CD8-positive, alpha-beta memory T cell (primary cell): Measurements from ENCODE around the gene AFF2. TPM values are rescaled to one million over a fixed set of nuclear protein-coding genes. Genes with fewer than 3 reads are reported as not detected.

Experiments
- CTCF ChIA-PET: fragments of 350-600 bp; sonication (Branson Sonifier 250); formaldehyde crosslinking; loops from one replicate; lab custom pipeline; 2021; ENCODE audit warnings: antibody characterized with exemption; lab: Charles Lee
- POLR2A ChIA-PET: fragments of 350-600 bp; sonication (Branson Sonifier 250); formaldehyde crosslinking; loops from one replicate; lab custom pipeline; 2021; ENCODE audit warnings: antibody characterized with exemption; lab: Charles Lee
- DNase-seq, 5 donors: peaks; one replicate each; pipeline versions ENCODE4 v3.0.0 to v3.0.0-alpha.2; 2020 to 2022; ENCODE audit warnings: mixed read lengths in 1 of 5
- H3K27ac ChIP-seq: one replicate; pipeline ENCODE4 v1.7.0; 2013; ENCODE audit warnings: low read depth, mild to moderate bottlenecking, low read length, moderate library complexity
- H3K27me3 ChIP-seq: 2 replicates; pipeline ENCODE4 v1.7.0; 2013; ENCODE audit warnings: low read length, mild to moderate bottlenecking; ENCODE audit not compliant: insufficient read depth, poor library complexity, severe bottlenecking
- H3K36me3 ChIP-seq: 2 replicates; pipeline ENCODE4 v1.7.0; 2013; ENCODE audit warnings: mild to moderate bottlenecking, low read length, moderate library complexity; ENCODE audit not compliant: insufficient read depth
- H3K4me1 ChIP-seq: 2 replicates; pipeline ENCODE4 v1.7.0; 2013; ENCODE audit warnings: mild to moderate bottlenecking, low read length, moderate library complexity; ENCODE audit not compliant: insufficient read depth
- H3K4me3 ChIP-seq: 2 replicates; pipeline ENCODE4 v1.7.0; 2013; ENCODE audit warnings: mild to moderate bottlenecking, low read length
- H3K9me3 ChIP-seq: 2 replicates; pipeline ENCODE4 v1.7.0; 2013; ENCODE audit warnings: mild to moderate bottlenecking, low read length
- H3K27ac Mint-ChIP-seq, 8 donors: one replicate each; pipeline ENCODE4 v1.8.0; 2020 to 2021; ENCODE audit warnings: mixed read lengths in 8 of 8, mild to moderate bottlenecking in 6 of 8, inconsistent platforms in 3 of 8, moderate library complexity in 3 of 8
- H3K27me3 Mint-ChIP-seq, 2 donors: one replicate each; pipeline ENCODE4 v1.8.0; 2020 to 2021; ENCODE audit warnings: mixed read lengths in 2 of 2, mild to moderate bottlenecking in 1 of 2, moderate library complexity in 1 of 2
- H3K36me3 Mint-ChIP-seq, 3 donors: one replicate each; pipeline ENCODE4 v1.8.0; 2020 to 2021; ENCODE audit warnings: mixed read lengths in 3 of 3, inconsistent platforms in 1 of 3, mild to moderate bottlenecking in 1 of 3
- H3K4me1 Mint-ChIP-seq, 3 donors: one replicate each; pipeline ENCODE4 v1.8.0; 2020 to 2021; ENCODE audit warnings: mixed read lengths in 3 of 3, inconsistent platforms in 1 of 3, mild to moderate bottlenecking in 1 of 3
- H3K4me3 Mint-ChIP-seq, 7 donors: one replicate each; pipeline ENCODE4 v1.8.0; 2020 to 2021; ENCODE audit warnings: mixed read lengths in 7 of 7, mild to moderate bottlenecking in 6 of 7, moderate library complexity in 4 of 7, inconsistent platforms in 2 of 7
- H3K9me3 Mint-ChIP-seq, 5 donors: one replicate each; pipeline ENCODE4 v1.8.0; 2020 to 2022; ENCODE audit warnings: mixed read lengths in 5 of 5, mild to moderate bottlenecking in 3 of 5, moderate library complexity in 2 of 5, inconsistent platforms in 1 of 5
- polyA plus RNA-seq: library from polyadenylated mRNA; unstranded; fragments of 300-500 nt; fragmentation: Illumina TruSeq; gene quantifications from one replicate; pipeline ENCODE4 v1.2.3, GENCODE V29; 2021
- total RNA-seq, 2 experiments: library from RNA; stranded (reverse); gene quantifications; one replicate each; pipeline ENCODE4 v1.2.3, GENCODE V29; 2021

The AFF2 gene
- total and polyA plus RNA-seq, 3 experiments from 2014 or later = 0.27 to 0.33 TPM; not detected in 1

DNA sequence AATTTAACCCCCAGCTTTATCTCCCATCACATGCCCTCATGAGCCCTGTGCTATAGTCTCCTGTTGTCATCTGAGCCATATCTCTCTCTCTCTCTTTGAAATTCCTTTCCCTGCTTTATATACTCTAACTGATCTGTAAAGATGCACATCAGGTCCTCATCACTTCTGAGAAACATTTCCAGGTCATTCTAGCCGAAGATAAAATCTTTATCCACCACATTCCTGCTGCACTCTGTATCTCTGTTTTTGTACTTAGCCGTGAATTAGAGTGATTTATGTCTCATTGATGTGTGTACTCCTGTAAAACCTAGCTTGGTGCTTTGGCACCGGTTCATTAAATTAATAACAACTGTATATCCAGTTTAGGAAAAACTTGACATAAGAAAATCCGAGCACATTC, 113.2 kb downstream of the AFF2 start:
- no peak for DNase-seq
- Mint-ChIP-seq H3K4me1 (no peaks in the 10 kb centered on the region), H3K27ac (no peak overlapping the region), H3K9me3 (no peaks in the 10 kb centered on the region), H3K36me3 (no peaks in the 10 kb centered on the region), H3K4me3 (no peak overlapping the region), H3K27me3 (peaks cover 0 to 4% of the 10 kb centered on the region in 2 donors)
- Histone ChIP-seq H3K4me3 (no peak overlapping the region), H3K9me3 (no peaks in the 10 kb centered on the region), H3K4me1 (no peaks in the 10 kb centered on the region), H3K27ac (no peak overlapping the region), H3K36me3 (no peaks in the 10 kb centered on the region), H3K27me3 (no peaks in the 10 kb centered on the region)
- ChIA-PET POLR2A (no interaction called here), CTCF (no interaction called here)

DNA sequence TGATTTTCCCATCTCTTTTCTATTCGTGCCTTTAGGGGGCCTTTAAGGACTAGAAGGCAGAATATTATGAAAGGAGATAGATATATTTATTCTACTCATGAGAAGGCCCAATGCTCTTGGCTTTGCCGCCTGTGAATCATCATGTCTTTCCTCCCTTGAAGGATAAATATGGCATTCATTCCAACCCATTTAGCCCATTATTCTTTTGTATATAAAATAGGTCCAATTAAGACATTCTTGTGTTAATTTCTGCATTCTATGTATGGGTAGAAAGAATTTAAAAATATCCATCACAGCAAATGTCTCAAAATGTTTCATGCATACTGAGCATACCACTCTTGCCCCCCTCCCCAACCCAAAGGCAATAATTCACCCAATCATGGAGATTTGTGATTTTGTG, 115.1 kb downstream of the AFF2 start:
- Mint-ChIP-seq H3K27me3 (peaks cover 2 to 5% of the 10 kb centered on the region in 2 donors), H3K27ac (no peak overlapping the region), H3K4me3 (no peak overlapping the region), H3K4me1 (no peaks in the 10 kb centered on the region), H3K36me3 (no peaks in the 10 kb centered on the region), H3K9me3 (no peaks in the 10 kb centered on the region)
- Histone ChIP-seq H3K4me1 (no peaks in the 10 kb centered on the region), H3K36me3 (no peaks in the 10 kb centered on the region), H3K27ac (no peak overlapping the region), H3K9me3 (no peaks in the 10 kb centered on the region), H3K27me3 (no peaks in the 10 kb centered on the region), H3K4me3 (no peak overlapping the region)
- DNase-seq = no peak
- POLR2A ChIA-PET = no interaction called here
- CTCF ChIA-PET = no interaction called here

DNA sequence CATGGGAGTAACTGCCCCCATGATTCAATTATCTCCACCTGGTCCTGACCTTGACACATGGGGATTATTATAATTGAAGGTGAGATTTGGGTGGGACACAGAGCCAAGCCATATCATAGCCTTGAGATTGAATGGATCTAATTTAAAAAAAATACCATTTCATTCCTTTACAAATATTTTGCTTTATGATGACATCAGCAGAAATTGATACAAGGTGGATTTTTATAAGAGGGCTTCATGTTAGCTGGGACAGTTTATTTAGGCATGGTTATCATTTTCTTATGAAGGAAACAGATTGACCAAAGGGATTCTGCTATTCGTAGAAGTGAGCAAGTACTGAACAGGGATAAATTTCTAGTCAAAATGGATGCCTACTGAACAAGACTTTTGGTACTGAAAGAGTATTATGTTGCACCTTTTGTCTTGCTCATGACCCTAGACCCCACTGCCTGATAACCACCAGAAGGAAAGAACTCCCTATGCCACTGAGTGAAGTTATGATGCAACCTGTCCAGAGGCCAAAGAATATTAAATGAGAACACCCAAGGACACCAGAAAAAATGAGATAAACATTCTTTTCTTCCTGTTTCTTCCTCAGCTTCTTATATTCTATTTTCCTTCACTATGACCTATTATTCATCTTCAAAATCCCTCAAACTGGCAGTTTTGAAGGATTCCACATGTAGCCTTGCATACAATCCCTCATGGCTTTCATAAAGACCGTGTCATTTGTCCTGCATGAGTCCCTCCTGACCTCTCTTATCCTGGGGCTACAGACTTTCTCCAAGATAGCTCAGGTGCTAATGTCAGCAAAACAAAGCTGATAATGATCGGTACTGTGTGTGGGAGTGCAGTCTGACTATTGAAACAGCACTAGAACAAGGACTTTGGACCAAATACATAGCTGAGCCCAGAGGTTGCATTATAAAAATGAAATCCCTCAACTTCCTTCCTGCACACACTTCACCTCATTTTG, 118.3 kb downstream of the AFF2 start:
- H3K36me3 Mint-ChIP-seq = no peaks in the 10 kb centered on the region
- no peaks in the 10 kb centered on the region for H3K9me3 ChIP-seq

DNA sequence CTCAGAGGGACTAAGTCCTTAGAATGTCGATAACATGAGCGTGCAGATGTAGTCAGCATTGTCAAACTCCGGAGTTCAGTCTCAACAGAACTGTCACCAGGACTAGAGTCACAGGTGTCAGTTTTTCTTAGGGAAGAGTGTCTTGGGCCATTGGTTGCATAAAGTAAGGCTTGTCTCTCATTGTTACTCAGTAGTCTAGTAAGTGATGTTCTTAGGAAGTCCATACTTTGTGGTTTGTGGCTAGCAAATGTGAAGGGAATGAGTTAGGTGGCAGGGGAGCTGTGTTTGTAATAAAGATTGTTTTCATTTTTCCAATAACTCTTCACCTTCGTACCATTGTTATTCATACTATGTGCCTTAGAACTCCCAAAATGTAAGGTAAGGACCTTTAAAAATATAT, 119.6 kb downstream of the AFF2 start:
- Histone ChIP-seq H3K4me1 (no peaks in the 10 kb centered on the region), H3K9me3 (no peaks in the 10 kb centered on the region), H3K4me3 (no peak overlapping the region), H3K27me3 (no peaks in the 10 kb centered on the region), H3K27ac (no peak overlapping the region), H3K36me3 (no peaks in the 10 kb centered on the region)
- Mint-ChIP-seq H3K9me3 (no peaks in the 10 kb centered on the region), H3K4me3 (no peak overlapping the region), H3K27me3 (peaks cover 0 to 5% of the 10 kb centered on the region in 2 donors), H3K36me3 (no peaks in the 10 kb centered on the region), H3K4me1 (no peaks in the 10 kb centered on the region), H3K27ac (no peak overlapping the region)
- CTCF ChIA-PET = no interaction called here
- DNase-seq = no peak
- POLR2A ChIA-PET = no interaction called here

More for the DNA sequence above, 118.3 kb downstream of the AFF2 start:
- Mint-ChIP-seq H3K4me3 (no peak overlapping the region), H3K27ac (no peak overlapping the region), H3K4me1 (no peaks in the 10 kb centered on the region), H3K9me3 (no peaks in the 10 kb centered on the region), H3K27me3 (peaks cover 0 to 5% of the 10 kb centered on the region in 2 donors)
- Histone ChIP-seq H3K27ac (no peak overlapping the region), H3K4me1 (no peaks in the 10 kb centered on the region), H3K36me3 (no peaks in the 10 kb centered on the region), H3K27me3 (no peaks in the 10 kb centered on the region), H3K4me3 (no peak overlapping the region)
- ChIA-PET CTCF (no interaction called here), POLR2A (no interaction called here)
- DNase-seq = no peak

DNA sequence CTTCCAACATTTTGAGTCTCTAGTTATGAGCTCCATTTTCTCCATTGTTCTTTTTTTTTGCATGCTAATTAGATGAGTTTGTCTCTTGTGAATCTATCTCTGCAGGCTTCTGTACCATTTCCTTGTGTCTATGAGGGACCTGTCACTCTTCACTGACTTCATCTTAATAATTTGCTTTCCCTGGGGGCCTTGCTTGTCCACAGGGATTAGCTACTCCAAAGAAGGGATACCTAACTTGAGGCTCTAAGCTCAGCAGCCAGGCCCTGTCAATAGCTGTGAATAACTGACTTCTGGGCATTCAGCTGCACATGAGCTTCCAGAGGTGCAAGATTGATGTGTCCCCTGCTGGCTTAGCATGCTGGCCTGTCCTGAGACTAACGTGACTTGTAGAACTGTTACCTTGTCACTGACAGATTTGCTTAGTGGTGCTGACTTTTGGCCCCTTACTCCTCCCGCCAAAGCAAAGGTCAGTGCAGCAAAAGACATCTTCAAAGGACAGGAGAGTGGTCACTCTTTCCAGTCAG, 124.6 kb downstream of the AFF2 start:
- Mint-ChIP-seq H3K4me3 (no peak overlapping the region), H3K36me3 (no peaks in the 10 kb centered on the region), H3K27ac (no peak overlapping the region), H3K4me1 (no peaks in the 10 kb centered on the region), H3K9me3 (no peaks in the 10 kb centered on the region), H3K27me3 (peaks cover 2 to 6% of the 10 kb centered on the region in 2 donors)
- no peaks in the 10 kb centered on the region for H3K36me3 ChIP-seq
- no peak overlapping the region for H3K27ac ChIP-seq
- no peaks in the 10 kb centered on the region for H3K9me3 ChIP-seq
- no peak overlapping the region for H3K4me3 ChIP-seq
- H3K27me3 ChIP-seq = no peaks in the 10 kb centered on the region
- DNase-seq = no peak
- POLR2A ChIA-PET = no interaction called here
- CTCF ChIA-PET = no interaction called here
- H3K4me1 ChIP-seq = no peaks in the 10 kb centered on the region

DNA sequence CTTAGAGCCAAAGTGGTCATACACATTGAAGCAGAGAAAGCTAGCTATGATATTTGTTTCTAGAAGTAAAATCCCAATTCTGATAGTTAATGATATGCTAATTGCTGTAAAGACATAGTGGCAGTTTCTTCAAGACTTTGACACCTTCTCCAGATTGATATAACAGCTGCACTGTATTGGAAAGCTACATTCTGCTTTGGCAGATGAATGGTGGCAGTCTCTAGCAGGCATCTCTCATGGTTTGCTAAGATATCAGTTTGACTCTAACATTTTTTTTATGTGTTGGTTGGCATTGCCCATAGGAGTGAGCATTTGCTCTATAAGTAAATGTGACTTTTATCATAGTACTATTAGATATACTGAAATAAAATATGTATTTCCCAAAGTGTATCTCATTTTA, 128.2 kb downstream of the AFF2 start:
- H3K27ac Mint-ChIP-seq = no peak overlapping the region
- CTCF ChIA-PET = no interaction called here

DNA sequence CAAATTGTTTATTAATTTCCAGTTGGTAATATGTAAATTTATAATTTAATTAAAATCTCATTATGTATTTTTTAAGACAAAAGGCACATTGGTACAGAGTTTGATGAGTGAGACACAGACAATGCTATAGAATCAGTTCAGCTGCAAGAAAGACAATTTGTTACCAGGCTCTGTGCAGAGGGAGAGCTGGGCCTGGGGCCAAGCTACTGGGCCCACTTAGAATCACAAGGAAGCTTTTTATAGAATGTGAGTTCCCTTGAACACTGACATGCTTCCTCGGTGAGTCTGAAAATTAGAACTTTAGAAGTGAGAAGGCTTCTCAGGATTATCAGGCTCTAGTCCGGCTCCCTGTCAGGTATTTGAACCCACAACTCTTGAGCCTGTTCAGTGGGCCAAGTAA, 129.0 kb downstream of the AFF2 start:
- Histone ChIP-seq H3K4me1 (no peaks in the 10 kb centered on the region), H3K4me3 (no peak overlapping the region), H3K36me3 (no peaks in the 10 kb centered on the region), H3K27ac (no peak overlapping the region), H3K9me3 (no peaks in the 10 kb centered on the region), H3K27me3 (no peaks in the 10 kb centered on the region)
- H3K27me3 Mint-ChIP-seq = peaks cover 0 to 13% of the 10 kb centered on the region in 2 donors
- no peaks in the 10 kb centered on the region for H3K4me1 Mint-ChIP-seq
- no peaks in the 10 kb centered on the region for H3K36me3 Mint-ChIP-seq
- POLR2A ChIA-PET = no interaction called here
- H3K9me3 Mint-ChIP-seq = no peaks in the 10 kb centered on the region
- no peak overlapping the region for H3K4me3 Mint-ChIP-seq
- DNase-seq = no peak
- no peak overlapping the region for H3K27ac Mint-ChIP-seq
- CTCF ChIA-PET = no interaction called here

More for the DNA sequence above, 128.2 kb downstream of the AFF2 start:
- Mint-ChIP-seq H3K36me3 (no peaks in the 10 kb centered on the region), H3K27me3 (peaks cover 0 to 12% of the 10 kb centered on the region in 2 donors), H3K4me1 (no peaks in the 10 kb centered on the region), H3K4me3 (no peak overlapping the region), H3K9me3 (no peaks in the 10 kb centered on the region)
- H3K27ac ChIP-seq = no peak overlapping the region
- POLR2A ChIA-PET = no interaction called here
- DNase-seq = no peak
- no peaks in the 10 kb centered on the region for H3K36me3 ChIP-seq
- no peaks in the 10 kb centered on the region for H3K27me3 ChIP-seq
- no peaks in the 10 kb centered on the region for H3K9me3 ChIP-seq
- no peak overlapping the region for H3K4me3 ChIP-seq
- H3K4me1 ChIP-seq = no peaks in the 10 kb centered on the region

DNA sequence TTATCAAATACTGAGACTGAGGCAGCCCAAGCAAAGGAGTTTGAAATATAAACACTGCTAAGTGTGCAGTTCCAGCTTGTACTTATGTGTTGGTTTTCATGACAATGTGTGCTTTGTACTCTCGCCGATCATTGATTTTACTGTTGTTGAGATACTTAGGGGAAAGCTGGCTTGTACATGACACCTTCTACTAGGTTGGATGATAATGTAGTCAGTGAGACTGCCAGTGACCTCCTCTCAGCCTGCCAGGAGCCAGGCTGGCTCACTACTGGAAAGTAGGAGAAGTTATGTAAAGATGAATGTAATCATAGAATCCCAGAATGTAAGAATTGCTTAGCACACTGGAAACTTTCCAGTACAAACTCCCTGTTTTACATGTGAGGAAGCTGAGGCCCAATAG, 132.0 kb downstream of the AFF2 start:
- ChIA-PET POLR2A (no interaction called here), CTCF (no interaction called here)
- no peak overlapping the region for H3K4me3 Mint-ChIP-seq
- no peaks in the 10 kb centered on the region for H3K36me3 ChIP-seq
- peaks cover 0 to 10% of the 10 kb centered on the region in 2 donors for H3K27me3 Mint-ChIP-seq
- H3K4me3 ChIP-seq = no peak overlapping the region
- no peaks in the 10 kb centered on the region for H3K27me3 ChIP-seq
- DNase-seq = no peak
- H3K27ac ChIP-seq = no peak overlapping the region
- no peak overlapping the region for H3K27ac Mint-ChIP-seq
- no peaks in the 10 kb centered on the region for H3K4me1 Mint-ChIP-seq
- no peaks in the 10 kb centered on the region for H3K9me3 Mint-ChIP-seq
- no peaks in the 10 kb centered on the region for H3K36me3 Mint-ChIP-seq
- H3K9me3 ChIP-seq = no peaks in the 10 kb centered on the region
- H3K4me1 ChIP-seq = no peaks in the 10 kb centered on the region
